HCT116 (cell line): ENCODE results near the gene ZNF490. TPM values are rescaled to one million over a fixed set of nuclear protein-coding genes. Genes with fewer than 3 reads are reported as not detected.

ENCODE experiments used
- ATAC-seq: fragments of 200-7000 bp; cut with Tn5 transposase; 2 replicates; pipeline ENCODE4 v1.9.1; 2020; ENCODE audit warnings: mild to moderate bottlenecking, moderate library complexity
- BruUV-seq: library from RNA; stranded (reverse); fragments of 400-500 nt; replicated peaks from 2 replicates; lab custom pipeline; 2021; lab: Mats Ljungman, UMichigan
- CTCF ChIA-PET: fragments of 300-600 bp; sonication (Branson Sonifier 250); formaldehyde crosslinking; loops from one replicate; lab custom pipeline; 2021; ENCODE audit warnings: antibody characterized with exemption; lab: Charles Lee
- POLR2A ChIA-PET: fragments of 300-600, 350-600 bp; sonication (Branson Sonifier 250); formaldehyde crosslinking; loops from one replicate; lab custom pipeline; 2021; ENCODE audit warnings: antibody characterized with exemption; lab: Charles Lee
- RAD21 ChIA-PET, 2 experiments: fragments of 300-600 bp; sonication (Branson Sonifier 250); formaldehyde crosslinking; loops; one replicate each; lab custom pipeline; 2023; ENCODE audit warnings: low total read pairs in 2 of 2; ENCODE audit not compliant: uncharacterized antibody in 2 of 2, unreplicated experiment in 2 of 2, low non-redundant PET in 1 of 2; lab: Charles Lee
- DNase-seq: peaks from one replicate; pipeline ENCODE4 v3.0.0-alpha.2; 2010; ENCODE audit warnings: low read depth, low spot score
- H2AFZ ChIP-seq: fragments of 200-600 bp; shearing (Covaris generic), sonication (generic); 2 replicates; pipeline ENCODE4 v1.6.1; 2017; ENCODE audit warnings: low read depth, mixed run types, mixed read lengths, antibody characterized with exemption, low read length; ENCODE audit not compliant: poor library complexity, severe bottlenecking
- H3K27ac ChIP-seq: 2 replicates; pipeline ENCODE4 v1.5.1; 2012; ENCODE audit warnings: low read depth, low read length
- H3K27me3 ChIP-seq: fragments of 200-600 bp; sonication (generic); 2 replicates; pipeline ENCODE4 v1.6.1; 2016; ENCODE audit warnings: mixed run types, low read length, mixed read lengths; ENCODE audit not compliant: insufficient read depth
- H3K36me3 ChIP-seq, 2 experiments: fragments of 200-500 bp in 1 of 2; fragments of 200-600 bp in 1 of 2; sonication (Bioruptor generic) in 1 of 2; sonication (generic) in 1 of 2; 2 replicates each; pipeline versions ENCODE4 v1.5.1 to v1.6.1; 2014 to 2016; ENCODE audit warnings: low read length in 2 of 2, inconsistent platforms in 1 of 2, mixed read lengths in 1 of 2, mixed run types in 1 of 2; ENCODE audit not compliant: insufficient read depth in 2 of 2, control insufficient read depth in 1 of 2
- H3K4me1 ChIP-seq, 2 experiments: fragments of 200-600 bp in 1 of 2; sonication (generic) in 1 of 2; 2 replicates each; pipeline versions ENCODE4 v1.5.1 to v1.6.1; 2012 to 2017; ENCODE audit warnings: low read length in 2 of 2, inconsistent platforms in 1 of 2, mild to moderate bottlenecking in 1 of 2, mixed read lengths in 1 of 2, mixed run types in 1 of 2, moderate library complexity in 1 of 2; ENCODE audit not compliant: insufficient read depth in 2 of 2, control insufficient read depth in 1 of 2
- H3K4me2 ChIP-seq: fragments of 200-600 bp; sonication (generic); 2 replicates; pipeline ENCODE4 v1.6.1; 2017; ENCODE audit warnings: mixed run types, low read length, mixed read lengths
- H3K4me3 ChIP-seq, 2 experiments: fragments of 200-600 bp in 1 of 2; sonication (generic) in 1 of 2; replicated peaks in 1 of 2; 2 replicates each; pipeline ENCODE4 v1.5.1; 2011 to 2016; ENCODE audit warnings: low read length in 2 of 2, control low read depth in 1 of 2, low read depth in 1 of 2, mild to moderate bottlenecking in 1 of 2, mixed read lengths in 1 of 2, mixed run types in 1 of 2
- H3K79me2 ChIP-seq: fragments of 200-600 bp; sonication (generic); 2 replicates; pipeline ENCODE4 v1.6.1; 2017; ENCODE audit warnings: mild to moderate bottlenecking, mixed run types, low read length, moderate library complexity, mixed read lengths; ENCODE audit not compliant: insufficient read depth
- H3K9ac ChIP-seq: fragments of 200-600 bp; sonication (generic); 2 replicates; pipeline ENCODE4 v1.6.1; 2016; ENCODE audit warnings: low read length, mixed read lengths
- H3K9me2 ChIP-seq: fragments of 200-600 bp; sonication (generic), shearing (Covaris generic); 2 replicates; pipeline ENCODE4 v1.6.1; 2017; ENCODE audit warnings: mixed run types, mild to moderate bottlenecking, moderate library complexity; ENCODE audit not compliant: insufficient read depth
- H3K9me3 ChIP-seq, 2 experiments: fragments of 200-500 bp in 1 of 2; fragments of 200-600 bp in 1 of 2; sonication (Bioruptor generic) in 1 of 2; sonication (generic) in 1 of 2; 2 replicates each; pipeline ENCODE4 v1.6.1; 2014 to 2017; ENCODE audit warnings: low read length in 2 of 2, mixed read lengths in 2 of 2, inconsistent platforms in 1 of 2, low read depth in 1 of 2, mild to moderate bottlenecking in 1 of 2, mixed run types in 1 of 2, moderate library complexity in 1 of 2; ENCODE audit not compliant: control insufficient read depth in 1 of 2, insufficient read depth in 1 of 2
- H4K20me1 ChIP-seq: fragments of 200-600 bp; sonication (generic), shearing (Covaris generic); 2 replicates; pipeline ENCODE4 v1.6.1; 2017; ENCODE audit warnings: mixed run types, mild to moderate bottlenecking, moderate library complexity; ENCODE audit not compliant: insufficient read depth
- CBX3 ChIP-seq: IDR thresholded peaks from 2 replicates; pipeline ENCODE4 v1.6.1; 2012; ENCODE audit warnings: low read depth
- EGR1 ChIP-seq: IDR thresholded peaks from 2 replicates; pipeline ENCODE4 v1.6.1; 2012; ENCODE audit warnings: low read depth
- ELF1 ChIP-seq: IDR thresholded peaks from 2 replicates; pipeline ENCODE4 v1.6.1; 2012; ENCODE audit warnings: low read depth, borderline replicate concordance
- EZH2 ChIP-seq: fragments of 200-600 bp; sonication (generic); IDR thresholded peaks from 2 replicates; pipeline ENCODE4 v1.6.1; 2017; ENCODE audit warnings: antibody characterized with exemption, mixed run types
- FOSL1 ChIP-seq: IDR thresholded peaks from 2 replicates; pipeline ENCODE4 v1.6.1; 2012; ENCODE audit warnings: low read depth
- JUND ChIP-seq: IDR thresholded peaks from 2 replicates; pipeline ENCODE4 v1.6.1; 2012
- POLR2A ChIP-seq: IDR thresholded peaks from 2 replicates; pipeline ENCODE4 v1.7.0; 2011; ENCODE audit warnings: borderline replicate concordance; ENCODE audit not compliant: insufficient read depth, insufficient read length; ENCODE audit errors: extremely low read depth
- POLR2AphosphoS5 ChIP-seq: IDR thresholded peaks from 2 replicates; pipeline ENCODE4 v1.6.1; 2011; ENCODE audit warnings: mild to moderate bottlenecking, low read depth, low read length, moderate library complexity
- SIN3A ChIP-seq: IDR thresholded peaks from 2 replicates; pipeline ENCODE4 v1.6.1; 2012; ENCODE audit warnings: low read depth
- SP1 ChIP-seq: IDR thresholded peaks from 2 replicates; pipeline ENCODE4 v1.6.1; 2012; ENCODE audit warnings: low read depth
- TCF7L2 ChIP-seq: IDR thresholded peaks from 2 replicates; pipeline ENCODE4 v1.7.0; 2011; ENCODE audit warnings: borderline replicate concordance, inconsistent platforms; ENCODE audit not compliant: insufficient read depth, insufficient read length; ENCODE audit errors: extremely low read depth
- YY1 ChIP-seq: IDR thresholded peaks from 2 replicates; pipeline ENCODE4 v1.6.1; 2011; ENCODE audit warnings: low read length, low read depth, moderate library complexity, mild to moderate bottlenecking; ENCODE audit not compliant: insufficient replicate concordance; ENCODE audit errors: extremely low read depth
- ZFX ChIP-seq: fragments of 450-650 bp; IDR thresholded peaks from 2 replicates; pipeline ENCODE4 v1.6.1; 2017
- intact Hi-C: fragments of 100-400 bp; cut with micrococcal nuclease; formaldehyde crosslinking; loops from 2 replicates; pipeline ENCODE4 v1.10.0; 2022
- total RNA-seq: library from RNA; stranded (reverse); gene quantifications from one replicate; pipeline ENCODE4 v1.2.1, GENCODE V29; 2021; ENCODE audit not compliant: unreplicated experiment
- TF ChIP-seq, protein P1 (sequence below): IDR thresholded peaks from 2 replicates; pipeline ENCODE4 v1.6.1; 2011; ENCODE audit warnings: mild to moderate bottlenecking, low read length, moderate library complexity; ENCODE audit not compliant: insufficient replicate concordance; ENCODE audit errors: extremely low read depth
- TF ChIP-seq, protein P2 (sequence below): IDR thresholded peaks from 2 replicates; pipeline ENCODE4 v1.6.1; 2012; ENCODE audit warnings: low read depth

Gene ZNF490
- total RNA-seq, 1 experiment from 2014 or later: 5.8 TPM

DNA sequence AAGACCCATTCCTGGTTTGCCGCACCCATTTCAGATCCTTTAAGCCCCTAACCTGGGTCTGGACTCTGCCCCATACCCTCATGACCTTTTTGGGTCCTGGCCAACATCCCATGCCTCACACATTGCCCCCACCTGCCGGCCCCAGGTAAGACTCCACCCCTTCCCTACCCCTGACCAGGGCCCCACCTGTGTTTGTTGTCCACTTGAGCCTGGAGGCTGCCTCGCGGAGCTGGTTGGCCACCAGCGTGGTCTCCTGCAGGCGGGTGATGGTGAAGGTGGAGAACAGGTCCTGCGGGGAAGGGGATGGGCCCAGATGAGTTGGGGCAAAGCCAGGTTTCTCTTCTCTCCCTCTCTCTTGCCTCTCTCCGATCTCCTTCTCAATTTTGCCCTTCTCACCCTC, 36.4 kb upstream of the ZNF490 start:
- no peak; the same call in 1 of the 2 replicates for ATAC-seq
- H3K9ac ChIP-seq: no peak overlapping the region
- H3K27me3 ChIP-seq: no peaks in the 10 kb centered on the region
- H3K4me2 ChIP-seq: no peak overlapping the region
- no peaks in the 10 kb centered on the region for H3K36me3 ChIP-seq
- TF ChIP-seq JUND (no peak), CBX3 (no peak), TCF7L2 (no peak), SP1 (no peak), FOSL1 (no peak), ZFX (no peak), POLR2AphosphoS5 (no peak), SIN3A (no peak), POLR2A (no peak), YY1 (no peak), EGR1 (no peak), ELF1 (no peak), EZH2 (no peak)
- TF ChIP-seq, protein P1, sequence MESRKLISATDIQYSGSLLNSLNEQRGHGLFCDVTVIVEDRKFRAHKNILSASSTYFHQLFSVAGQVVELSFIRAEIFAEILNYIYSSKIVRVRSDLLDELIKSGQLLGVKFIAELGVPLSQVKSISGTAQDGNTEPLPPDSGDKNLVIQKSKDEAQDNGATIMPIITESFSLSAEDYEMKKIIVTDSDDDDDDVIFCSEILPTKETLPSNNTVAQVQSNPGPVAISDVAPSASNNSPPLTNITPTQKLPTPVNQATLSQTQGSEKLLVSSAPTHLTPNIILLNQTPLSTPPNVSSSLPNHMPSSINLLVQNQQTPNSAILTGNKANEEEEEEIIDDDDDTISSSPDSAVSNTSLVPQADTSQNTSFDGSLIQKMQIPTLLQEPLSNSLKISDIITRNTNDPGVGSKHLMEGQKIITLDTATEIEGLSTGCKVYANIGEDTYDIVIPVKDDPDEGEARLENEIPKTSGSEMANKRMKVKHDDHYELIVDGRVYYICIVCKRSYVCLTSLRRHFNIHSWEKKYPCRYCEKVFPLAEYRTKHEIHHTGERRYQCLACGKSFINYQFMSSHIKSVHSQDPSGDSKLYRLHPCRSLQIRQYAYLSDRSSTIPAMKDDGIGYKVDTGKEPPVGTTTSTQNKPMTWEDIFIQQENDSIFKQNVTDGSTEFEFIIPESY: no peak
- TF ChIP-seq, protein P2, sequence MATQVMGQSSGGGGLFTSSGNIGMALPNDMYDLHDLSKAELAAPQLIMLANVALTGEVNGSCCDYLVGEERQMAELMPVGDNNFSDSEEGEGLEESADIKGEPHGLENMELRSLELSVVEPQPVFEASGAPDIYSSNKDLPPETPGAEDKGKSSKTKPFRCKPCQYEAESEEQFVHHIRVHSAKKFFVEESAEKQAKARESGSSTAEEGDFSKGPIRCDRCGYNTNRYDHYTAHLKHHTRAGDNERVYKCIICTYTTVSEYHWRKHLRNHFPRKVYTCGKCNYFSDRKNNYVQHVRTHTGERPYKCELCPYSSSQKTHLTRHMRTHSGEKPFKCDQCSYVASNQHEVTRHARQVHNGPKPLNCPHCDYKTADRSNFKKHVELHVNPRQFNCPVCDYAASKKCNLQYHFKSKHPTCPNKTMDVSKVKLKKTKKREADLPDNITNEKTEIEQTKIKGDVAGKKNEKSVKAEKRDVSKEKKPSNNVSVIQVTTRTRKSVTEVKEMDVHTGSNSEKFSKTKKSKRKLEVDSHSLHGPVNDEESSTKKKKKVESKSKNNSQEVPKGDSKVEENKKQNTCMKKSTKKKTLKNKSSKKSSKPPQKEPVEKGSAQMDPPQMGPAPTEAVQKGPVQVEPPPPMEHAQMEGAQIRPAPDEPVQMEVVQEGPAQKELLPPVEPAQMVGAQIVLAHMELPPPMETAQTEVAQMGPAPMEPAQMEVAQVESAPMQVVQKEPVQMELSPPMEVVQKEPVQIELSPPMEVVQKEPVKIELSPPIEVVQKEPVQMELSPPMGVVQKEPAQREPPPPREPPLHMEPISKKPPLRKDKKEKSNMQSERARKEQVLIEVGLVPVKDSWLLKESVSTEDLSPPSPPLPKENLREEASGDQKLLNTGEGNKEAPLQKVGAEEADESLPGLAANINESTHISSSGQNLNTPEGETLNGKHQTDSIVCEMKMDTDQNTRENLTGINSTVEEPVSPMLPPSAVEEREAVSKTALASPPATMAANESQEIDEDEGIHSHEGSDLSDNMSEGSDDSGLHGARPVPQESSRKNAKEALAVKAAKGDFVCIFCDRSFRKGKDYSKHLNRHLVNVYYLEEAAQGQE: no peak
- H3K79me2 ChIP-seq: no peaks in the 10 kb centered on the region
- H3K4me1 ChIP-seq: no peaks in the 10 kb centered on the region
- H3K9me3 ChIP-seq: no peaks in the 10 kb centered on the region; a peak in 1 of 4 replicates
- RAD21 ChIA-PET: interaction anchor here in 1 of 2 experiments (0.7 kb wide), 1 partner anchor 149 kb away, joined by 3 read pairs; no protein-coding TSS in a partner anchor
- no peak overlapping the region for H2AFZ ChIP-seq
- DNase-seq: no peak
- POLR2A ChIA-PET: no interaction called here
- H3K9me2 ChIP-seq: no peaks in the 10 kb centered on the region
- CTCF ChIA-PET: no interaction called here
- H3K4me3 ChIP-seq: no peak overlapping the region
- intact Hi-C loops: no loop called here
- H4K20me1 ChIP-seq: no peaks in the 10 kb centered on the region
- no TSS peak for BruUV-seq
- no peak overlapping the region for H3K27ac ChIP-seq
